PC-9 (cell line): ENCODE results near the gene TMEM163. TPM values are rescaled to one million over a fixed set of nuclear protein-coding genes. Genes with fewer than 3 reads are reported as not detected.

ENCODE experiments used
- BruUV-seq: library from RNA; stranded (reverse); fragments of 400-500 nt; replicated peaks from 2 replicates; lab custom pipeline; 2021; lab: Mats Ljungman, UMichigan
- CTCF ChIA-PET: fragments of 300-600 bp; sonication (Branson Sonifier 250); formaldehyde crosslinking; loops from one replicate; lab custom pipeline; 2022; ENCODE audit warnings: antibody characterized with exemption; lab: Charles Lee
- POLR2A ChIA-PET: fragments of 300-600 bp; sonication (Branson Sonifier 250); formaldehyde crosslinking; loops from one replicate; lab custom pipeline; 2022; ENCODE audit warnings: antibody characterized with exemption; ENCODE audit not compliant: unreplicated experiment; lab: Charles Lee
- DNase-seq, 2 experiments: peaks; one replicate each; pipeline versions ENCODE4 v3.0.0 to v3.0.0-alpha.2; 2015 to 2022; ENCODE audit warnings: mixed read lengths in 1 of 2
- H2AFZ ChIP-seq: fragments of 200-600 bp; sonication (generic); 2 replicates; pipeline ENCODE4 v1.8.1; 2017; ENCODE audit warnings: antibody characterized with exemption
- H3F3A ChIP-seq: fragments of 200-600 bp; sonication (generic); 2 replicates; pipeline ENCODE4 v1.8.1; 2017; ENCODE audit warnings: antibody characterized with exemption, mild to moderate bottlenecking, low read depth; ENCODE audit not compliant: insufficient read depth
- H3K27ac ChIP-seq: fragments of 200-600 bp; sonication (generic); 2 replicates; pipeline ENCODE4 v1.6.1; 2016; ENCODE audit warnings: mixed run types
- H3K27me3 ChIP-seq: fragments of 200-600 bp; sonication (generic); 2 replicates; pipeline ENCODE4 v1.6.1; 2016; ENCODE audit warnings: low read depth, mixed run types; ENCODE audit not compliant: insufficient read depth
- H3K36me3 ChIP-seq: fragments of 200-600 bp; sonication (generic); 2 replicates; pipeline ENCODE4 v1.6.1; 2016; ENCODE audit warnings: low read depth, mixed run types
- H3K4me1 ChIP-seq: fragments of 200-600 bp; sonication (generic); replicated peaks from 2 replicates; pipeline ENCODE4 v1.6.1; 2016; ENCODE audit warnings: mixed run types; ENCODE audit not compliant: insufficient read depth
- H3K4me2 ChIP-seq: fragments of 200-600 bp; sonication (generic); 2 replicates; pipeline ENCODE4 v1.6.1; 2017; ENCODE audit warnings: mixed run types
- H3K4me3 ChIP-seq: fragments of 200-600 bp; sonication (generic); 2 replicates; pipeline ENCODE4 v1.6.1; 2016; ENCODE audit warnings: mixed run types
- H3K79me2 ChIP-seq: fragments of 200-600 bp; sonication (generic); 2 replicates; pipeline ENCODE4 v1.6.1; 2017; ENCODE audit warnings: low read depth, mixed run types
- H3K9me2 ChIP-seq: fragments of 200-600 bp; sonication (generic); 2 replicates; pipeline ENCODE4 v1.8.1; 2017; ENCODE audit warnings: mild to moderate bottlenecking; ENCODE audit not compliant: insufficient read depth
- H3K9me3 ChIP-seq: fragments of 200-600 bp; sonication (generic); 2 replicates; pipeline ENCODE4 v1.8.1; 2016; ENCODE audit warnings: low read depth; ENCODE audit not compliant: insufficient read depth
- H4K20me1 ChIP-seq: fragments of 200-600 bp; sonication (generic); 2 replicates; pipeline ENCODE4 v1.8.1; 2017; ENCODE audit not compliant: insufficient read depth
- CTCF ChIP-seq: fragments of 200-600 bp; sonication (generic); conservative IDR thresholded peaks from 2 replicates; pipeline ENCODE4 v1.6.1; 2017; ENCODE audit warnings: mixed run types, antibody characterized with exemption, mild to moderate bottlenecking, moderate library complexity
- EZH2 ChIP-seq: fragments of 200-600 bp; sonication (generic); IDR thresholded peaks from 2 replicates; pipeline ENCODE4 v1.8.0; 2017; ENCODE audit warnings: antibody characterized with exemption, low read depth
- intact Hi-C: fragments of 100-400 bp; cut with micrococcal nuclease; formaldehyde crosslinking; loops from one replicate; pipeline ENCODE4 v1.10.0; 2022; ENCODE audit not compliant: unreplicated experiment
- total RNA-seq: library from RNA; stranded (reverse); gene quantifications from 2 replicates; pipeline ENCODE4 v1.2.3, GENCODE V29; 2021

Gene TMEM163
- total RNA-seq, 1 experiment from 2014 or later = 1.4 TPM

DNA sequence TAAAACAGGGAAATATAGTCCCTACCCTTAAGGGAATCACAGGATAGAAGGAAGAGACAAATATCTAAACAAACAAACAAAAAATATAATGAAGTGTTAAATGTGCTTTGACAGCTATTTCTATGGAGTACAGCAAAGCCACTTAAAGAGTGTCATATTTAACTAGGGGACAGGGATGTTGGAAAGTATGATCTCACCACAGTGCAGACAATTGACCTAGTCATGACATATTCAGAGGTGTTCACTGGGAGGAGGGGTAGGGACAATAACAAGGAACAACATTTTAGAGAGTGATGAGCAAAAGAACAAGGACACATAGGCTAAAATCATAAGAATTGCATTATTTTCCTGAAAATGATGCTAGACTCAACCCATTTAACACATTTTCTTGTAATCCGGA lies 107.5 kb downstream of the TMEM163 start:
- ChIA-PET POLR2A (no interaction called here), CTCF (no interaction called here)
- H3K27ac ChIP-seq = no peak overlapping the region
- no TSS peak for BruUV-seq
- no peaks in the 10 kb centered on the region for H4K20me1 ChIP-seq
- no peaks in the 10 kb centered on the region for H3F3A ChIP-seq
- H3K4me3 ChIP-seq = no peak overlapping the region
- no peaks in the 10 kb centered on the region for H3K36me3 ChIP-seq
- TF ChIP-seq CTCF = no peak
- TF ChIP-seq EZH2 = no peak
- H3K4me2 ChIP-seq = no peak overlapping the region
- H2AFZ ChIP-seq = no peak overlapping the region
- H3K9me2 ChIP-seq = no peaks in the 10 kb centered on the region
- no peaks in the 10 kb centered on the region for H3K9me3 ChIP-seq
- no peaks in the 10 kb centered on the region for H3K79me2 ChIP-seq
- intact Hi-C loops = no loop called here
- no peak for DNase-seq
- no peaks in the 10 kb centered on the region for H3K27me3 ChIP-seq
- no peaks in the 10 kb centered on the region for H3K4me1 ChIP-seq

DNA sequence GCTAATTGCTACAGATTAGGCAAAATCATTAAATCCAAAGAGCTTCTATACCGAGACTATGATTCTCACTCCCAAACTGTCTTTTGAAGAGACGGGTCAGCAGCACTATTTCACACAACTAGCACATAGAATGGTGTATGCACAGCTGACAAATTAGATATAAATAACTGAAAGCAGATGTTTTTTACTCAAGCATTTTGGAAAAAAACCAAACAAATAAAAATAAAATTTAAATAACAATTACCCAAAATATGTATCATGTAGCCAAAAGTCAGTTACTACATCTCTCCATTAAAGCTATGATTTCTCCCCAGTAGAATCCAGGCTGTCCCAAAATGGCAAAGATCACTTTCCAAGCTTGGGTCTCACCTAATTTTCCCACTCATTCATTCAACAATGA lies 107.9 kb downstream of the TMEM163 start:
- Histone ChIP-seq H3K9me3 (no peaks in the 10 kb centered on the region), H3F3A (no peaks in the 10 kb centered on the region), H3K36me3 (no peaks in the 10 kb centered on the region), H3K79me2 (no peaks in the 10 kb centered on the region), H3K4me3 (no peak overlapping the region), H3K9me2 (no peaks in the 10 kb centered on the region), H3K4me2 (no peak overlapping the region), H4K20me1 (no peaks in the 10 kb centered on the region), H3K27ac (no peak overlapping the region), H3K4me1 (no peaks in the 10 kb centered on the region), H2AFZ (no peak overlapping the region), H3K27me3 (no peaks in the 10 kb centered on the region)
- TF ChIP-seq CTCF (no peak), EZH2 (no peak)
- ChIA-PET CTCF (no interaction called here), POLR2A (no interaction called here)
- DNase-seq = no peak
- no TSS peak for BruUV-seq
- intact Hi-C loops = no loop called here

- H3K27ac ChIP-seq = no peak overlapping the region
- H3F3A ChIP-seq = no peaks in the 10 kb centered on the region
- ChIA-PET CTCF (no interaction called here), POLR2A (no interaction called here)
- DNase-seq = no peak
- no peaks in the 10 kb centered on the region for H3K4me1 ChIP-seq
- H3K9me3 ChIP-seq = no peaks in the 10 kb centered on the region
- no peaks in the 10 kb centered on the region for H4K20me1 ChIP-seq
- intact Hi-C loops = no loop called here
- no TSS peak for BruUV-seq
- no peak overlapping the region for H3K4me2 ChIP-seq
- H3K79me2 ChIP-seq = no peaks in the 10 kb centered on the region
- TF ChIP-seq EZH2 (no peak), CTCF (no peak)
- H3K27me3 ChIP-seq = no peaks in the 10 kb centered on the region
- H3K9me2 ChIP-seq = no peaks in the 10 kb centered on the region
- no peak overlapping the region for H2AFZ ChIP-seq
- H3K4me3 ChIP-seq = no peak overlapping the region
- H3K36me3 ChIP-seq = no peaks in the 10 kb centered on the region
Measured at GRCh38 chr2:134609924-134610513, 108.8 kb downstream of the TMEM163 start.
